Fibroblast of lung (primary cell): ENCODE results near the gene KLHDC7A. TPM values are rescaled to one million over a fixed set of nuclear protein-coding genes. Genes with fewer than 3 reads are reported as not detected.
"Not testable (repeated sequence)": the region's sequence is repeated elsewhere in the genome, so short reads cannot be mapped to it uniquely, and the experiment has no call there.

Experiments
- DNase-seq, 2 donors: peaks; one replicate each; pipeline versions ENCODE4 v3.0.0 to v3.0.0-alpha.2; 2010; ENCODE audit warnings: low read depth in 2 of 2
- H2AFZ ChIP-seq: 2 replicates; pipeline ENCODE4 v1.5.1; 2012; ENCODE audit warnings: low read length, control low read depth, inconsistent platforms
- H3K27ac ChIP-seq: 2 replicates; pipeline ENCODE4 v1.5.1; 2011; ENCODE audit warnings: low read length, control low read depth; ENCODE audit not compliant: insufficient read depth
- H3K27me3 ChIP-seq: 2 replicates; pipeline ENCODE4 v1.5.1; 2011; ENCODE audit warnings: mild to moderate bottlenecking, low read length; ENCODE audit not compliant: control insufficient read depth, insufficient read depth
- H3K36me3 ChIP-seq: 2 replicates; pipeline ENCODE4 v1.5.1; 2011; ENCODE audit warnings: low read length; ENCODE audit not compliant: control insufficient read depth, insufficient read depth
- H3K4me1 ChIP-seq: 2 replicates; pipeline ENCODE4 v1.5.1; 2011; ENCODE audit warnings: low read length; ENCODE audit not compliant: control insufficient read depth, insufficient read depth; ENCODE audit errors: extremely low read depth
- H3K4me2 ChIP-seq: 2 replicates; pipeline ENCODE4 v1.5.1; 2011; ENCODE audit warnings: low read length, control low read depth; ENCODE audit not compliant: insufficient read depth; ENCODE audit errors: extremely low read depth
- H3K4me3 ChIP-seq, 4 experiments: fragments of 200-600 bp in 1 of 4; sonication (generic) in 1 of 4; replicated peaks in 1 of 4; 2 replicates each; pipeline ENCODE4 v1.5.1; 2011 to 2016; ENCODE audit warnings: low read length in 4 of 4, low read depth in 3 of 4, mild to moderate bottlenecking in 3 of 4, control low read depth in 2 of 4, inconsistent platforms in 1 of 4, mixed read lengths in 1 of 4; ENCODE audit not compliant: insufficient read depth in 1 of 4; ENCODE audit errors: control extremely low read depth in 1 of 4
- H3K79me2 ChIP-seq: 2 replicates; pipeline ENCODE4 v1.5.1; 2012; ENCODE audit warnings: mild to moderate bottlenecking, low read length, inconsistent platforms; ENCODE audit not compliant: control insufficient read depth, insufficient read depth
- H3K9ac ChIP-seq: 2 replicates; pipeline ENCODE4 v1.5.1; 2011; ENCODE audit warnings: mild to moderate bottlenecking, low read length, control low read depth; ENCODE audit not compliant: insufficient read depth
- H3K9me3 ChIP-seq: 2 replicates; pipeline ENCODE4 v1.5.1; 2012; ENCODE audit warnings: low read depth, low read length; ENCODE audit not compliant: control insufficient read depth, insufficient read depth
- H4K20me1 ChIP-seq: 2 replicates; pipeline ENCODE4 v1.5.1; 2011; ENCODE audit warnings: low read length; ENCODE audit not compliant: control insufficient read depth, insufficient read depth; ENCODE audit errors: extremely low read depth
- CTCF ChIP-seq, 2 donors: IDR thresholded peaks in 1 of 2; conservative IDR thresholded peaks in 1 of 2; 1 replicate in 1 of 2; 2 replicates in 1 of 2; pipeline ENCODE4 v1.5.1; 2011 to 2012; ENCODE audit warnings: low read length in 2 of 2, control low read depth in 1 of 2, inconsistent platforms in 1 of 2, low read depth in 1 of 2, mild to moderate bottlenecking in 1 of 2
- EZH2 ChIP-seq: IDR thresholded peaks from 2 replicates; pipeline ENCODE4 v1.5.1; 2012; ENCODE audit warnings: low read length, control low read depth, mild to moderate bottlenecking; ENCODE audit errors: missing control alignments
- polyA plus RNA-seq, 2 donors: library from polyadenylated mRNA; depleted of rRNA in 1 of 2; stranded (reverse) in 1 of 2; unstranded in 1 of 2; fragments of >200 nt; gene quantifications; 2 replicates each; pipeline ENCODE4 v1.2.1, GENCODE V29; 2011 to 2012; ENCODE audit warnings: missing spikeins in 1 of 2
- total RNA-seq: library from RNA; depleted of rRNA; stranded (reverse); fragments of >200 nt; gene quantifications from 2 replicates; pipeline ENCODE4 v1.2.1, GENCODE V29; 2014

The KLHDC7A gene
- total and polyA plus RNA-seq, 2 donors (not counting 1 experiment from before 2014, with no cell fraction given): not detected

GRCh38 chr1:18458133-18459092 is 22.3 kb upstream of the KLHDC7A start:
- DNase-seq: no peak
- Histone ChIP-seq H3K27ac (no peak overlapping the region), H3K9ac (no peak overlapping the region), H2AFZ (no peak overlapping the region), H3K4me1 (no peaks in the 10 kb centered on the region), H4K20me1 (no peaks in the 10 kb centered on the region), H3K36me3 (no peaks in the 10 kb centered on the region), H3K9me3 (no peaks in the 10 kb centered on the region), H3K4me2 (no peak overlapping the region), H3K27me3 (no peaks in the 10 kb centered on the region), H3K4me3 (no peak overlapping the region), H3K79me2 (no peaks in the 10 kb centered on the region)
- TF ChIP-seq CTCF (conservative IDR thresholded peaks at IDR 0.05 in 1 of 2, IDR thresholded peaks at IDR 0.05 in 1 of 2; ENCODE audit: low read depth in 1 of 2, low read length in 2 of 2) (no peak), EZH2 (no peak)

GRCh38 chr1:18461656-18462055 is 19.1 kb upstream of the KLHDC7A start:
- H2AFZ ChIP-seq: no peak overlapping the region
- no peaks in the 10 kb centered on the region for H3K9me3 ChIP-seq
- DNase-seq: no peak
- H3K9ac ChIP-seq: no peak overlapping the region
- H3K27me3 ChIP-seq: no peaks in the 10 kb centered on the region
- H3K4me1 ChIP-seq: no peaks in the 10 kb centered on the region
- no peak overlapping the region for H3K4me2 ChIP-seq
- no peak overlapping the region for H3K4me3 ChIP-seq
- no peaks in the 10 kb centered on the region for H3K79me2 ChIP-seq
- no peaks in the 10 kb centered on the region for H3K36me3 ChIP-seq
- H3K27ac ChIP-seq: no peak overlapping the region
- no peaks in the 10 kb centered on the region for H4K20me1 ChIP-seq
- TF ChIP-seq EZH2: no peak
- TF ChIP-seq CTCF (conservative IDR thresholded peaks at IDR 0.05 in 1 of 2, IDR thresholded peaks at IDR 0.05 in 1 of 2; ENCODE audit: low read depth in 1 of 2, low read length in 2 of 2): no peak

- H2AFZ ChIP-seq, H3K4me3 ChIP-seq, H3K79me2 ChIP-seq, H3K9me3 ChIP-seq, H3K4me1 ChIP-seq, H3K27me3 ChIP-seq, H4K20me1 ChIP-seq, H3K27ac ChIP-seq, H3K36me3 ChIP-seq, H3K9ac ChIP-seq, DNase-seq, H3K4me2 ChIP-seq: not testable (repeated sequence)
These were observed 18.2 kb upstream of the KLHDC7A start for GRCh38 chr1:18462517-18462916.
